GM19324 (cell line): ENCODE results near the gene REEP5.
"Not testable (repeated sequence)": the region's sequence is repeated elsewhere in the genome, so short reads cannot be mapped to it uniquely, and the experiment has no call there.

Source experiments
- ATAC-seq: cut with Tn5 transposase; IDR thresholded peaks from one replicate; pipeline ENCODE4 v1.9.1; 2021; ENCODE audit warnings: mild to moderate bottlenecking, moderate library complexity; ENCODE audit not compliant: unreplicated experiment, low FRiP score

REEP5 gene

DNA sequence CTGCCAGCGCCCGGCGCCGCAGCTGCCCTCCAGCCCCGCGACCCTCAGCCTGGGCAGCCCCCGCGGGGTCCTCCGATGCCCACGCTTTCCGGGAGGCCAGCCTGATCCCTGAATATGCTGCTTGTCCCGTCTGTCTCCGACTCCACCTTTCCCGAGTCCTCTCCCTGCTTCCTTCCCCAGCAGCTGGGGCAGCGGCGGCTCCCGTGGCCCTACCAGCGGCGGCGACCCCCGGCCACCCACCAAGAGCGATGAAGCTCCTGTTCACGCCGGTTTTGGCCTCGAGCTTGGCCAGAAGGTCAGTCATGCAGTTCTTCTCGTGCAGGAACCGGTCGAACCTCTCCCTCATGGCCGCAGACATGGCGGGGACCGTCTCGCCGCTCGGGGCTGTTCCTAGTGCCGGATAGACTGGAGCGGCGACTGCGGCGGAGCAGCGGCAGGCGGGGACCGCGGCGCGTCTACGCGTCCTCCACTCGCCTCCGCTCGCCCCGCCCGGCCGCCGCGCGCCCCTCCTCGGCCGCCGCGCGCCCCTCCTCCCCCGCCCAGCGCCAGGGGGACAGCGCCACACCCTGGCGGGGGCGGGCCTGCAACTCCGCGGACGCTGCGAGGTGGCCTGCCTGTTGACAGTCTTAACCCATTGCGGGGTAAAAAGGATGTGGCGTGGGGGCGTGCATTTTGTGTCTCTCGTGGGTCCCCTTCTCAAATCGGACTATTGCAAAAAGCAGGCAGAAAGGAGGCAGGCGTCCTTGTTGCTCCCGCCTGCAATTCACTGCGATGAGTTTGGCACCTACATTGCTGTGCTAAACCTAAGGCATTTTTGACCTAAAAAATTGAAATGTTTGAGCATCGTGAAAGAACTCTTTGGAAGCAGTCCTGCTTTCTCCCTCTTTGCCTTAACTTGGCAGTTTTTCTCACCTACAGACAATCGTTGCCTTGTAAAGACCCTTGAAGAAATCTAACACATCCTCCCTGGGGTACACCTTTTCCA lies at the start of gene REEP5:
Gene REEP5 (minus strand): TSS at position 395 of the 985 bp plus-strand sequence. CDS start 37 bp downstream, at position 358.
- ATAC-seq = peak; percentile 79

DNA sequence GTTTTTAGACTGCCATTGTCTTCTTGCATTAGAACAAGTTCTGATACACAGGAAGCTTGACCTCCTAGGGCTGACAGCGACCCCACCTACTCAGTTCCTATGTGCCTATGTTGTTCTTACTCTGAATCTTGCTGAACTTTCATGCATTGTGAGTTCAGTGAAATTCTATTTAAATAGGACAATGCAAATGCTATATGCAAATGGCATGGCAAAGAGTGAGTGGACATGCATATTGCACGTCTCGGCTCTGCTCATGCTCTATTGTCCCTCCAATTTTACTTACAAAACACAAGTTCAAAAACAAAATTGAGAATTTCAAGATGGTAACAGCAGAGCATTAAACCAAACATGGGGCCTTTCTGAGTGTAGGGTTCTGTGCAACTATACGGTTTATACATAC lies 49.2 kb upstream of the REEP5 start:
- no peak for ATAC-seq

DNA sequence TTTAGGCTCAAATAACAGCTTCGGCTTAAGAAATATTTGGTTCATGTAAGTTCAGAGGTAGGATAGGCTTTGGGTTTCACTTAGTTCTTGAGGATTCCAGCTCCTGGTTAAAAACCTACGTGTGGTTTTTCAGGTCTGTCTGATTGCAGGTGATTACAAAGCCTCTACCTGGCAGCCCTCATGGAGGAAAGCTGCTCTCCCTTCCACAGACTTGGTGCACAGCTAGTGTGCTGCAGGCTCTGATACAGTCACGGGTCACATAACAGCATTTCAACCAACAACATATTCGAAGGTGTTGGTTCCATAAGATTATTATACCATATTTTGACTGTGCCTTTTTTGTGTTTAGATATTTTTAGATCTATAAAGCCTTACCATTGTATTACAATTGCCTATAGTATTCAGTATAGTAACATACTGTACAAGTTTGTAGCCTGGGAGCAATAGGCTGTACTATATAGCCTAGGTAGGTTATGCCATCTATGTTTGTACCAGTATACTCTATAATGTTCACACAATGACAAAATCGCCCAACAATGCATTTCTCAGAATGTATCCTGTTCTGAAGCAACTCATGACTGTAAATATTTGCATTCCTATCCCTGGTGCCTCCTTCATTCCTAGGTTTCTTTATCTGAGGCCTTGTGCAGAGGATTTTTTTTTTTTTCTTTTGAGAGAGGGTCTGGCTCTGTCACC lies 46.5 kb upstream of the REEP5 start:
- ATAC-seq = no peak

DNA sequence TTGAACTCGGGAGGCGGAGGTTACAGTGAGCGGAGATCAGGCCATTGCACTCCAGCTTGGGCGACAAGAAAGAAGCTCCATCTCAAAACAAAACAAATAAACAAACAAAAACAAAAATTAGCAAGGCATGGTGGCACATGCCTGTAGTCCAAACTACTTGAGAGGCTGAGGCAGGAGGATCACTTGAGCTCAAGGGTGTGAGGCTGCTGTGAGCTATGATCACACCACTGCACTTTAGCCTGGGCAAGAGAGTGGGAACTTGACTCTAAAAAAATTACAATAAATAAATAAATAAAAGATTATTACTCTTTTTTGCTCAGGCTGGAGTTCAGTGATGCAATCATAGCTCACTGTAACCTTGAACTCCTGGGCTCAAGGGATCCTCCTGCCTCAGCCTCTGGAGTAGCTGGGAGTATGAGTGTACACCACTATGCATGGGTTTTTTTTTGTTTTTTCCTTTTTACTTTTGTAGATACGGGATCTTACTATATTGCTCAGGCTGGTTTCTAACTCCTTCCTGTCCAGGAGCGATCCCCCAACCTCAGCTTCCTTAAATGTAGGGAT lies 45.6 kb upstream of the REEP5 start:
- no peak for ATAC-seq

DNA sequence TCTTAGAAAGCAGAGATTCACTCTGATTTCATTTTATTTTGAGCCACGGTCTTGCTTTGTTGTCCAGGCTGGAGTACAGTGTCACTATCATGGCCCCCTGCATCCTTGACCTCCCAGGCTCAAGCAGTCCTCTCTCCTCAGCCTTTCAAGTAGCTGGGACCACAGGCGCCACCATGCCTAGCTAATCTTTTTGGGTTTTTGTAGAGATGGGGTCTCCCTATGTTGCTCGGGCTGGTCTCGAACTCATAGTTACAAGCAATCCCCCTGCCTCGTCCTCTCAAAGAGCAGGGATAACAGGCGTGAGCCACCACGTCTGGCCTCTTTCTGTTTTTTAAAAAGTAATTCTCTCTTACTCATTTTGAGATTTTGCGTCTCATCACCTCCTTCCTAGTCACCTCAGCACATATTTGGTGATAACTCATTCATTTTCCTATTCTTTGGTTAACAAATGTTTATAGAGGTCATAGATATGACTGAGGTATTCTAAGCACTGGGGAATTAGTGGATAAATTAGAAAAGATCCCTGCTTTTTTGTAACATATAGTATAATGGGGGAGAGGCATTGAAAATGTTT lies 43.8 kb upstream of the REEP5 start:
- no peak for ATAC-seq

DNA sequence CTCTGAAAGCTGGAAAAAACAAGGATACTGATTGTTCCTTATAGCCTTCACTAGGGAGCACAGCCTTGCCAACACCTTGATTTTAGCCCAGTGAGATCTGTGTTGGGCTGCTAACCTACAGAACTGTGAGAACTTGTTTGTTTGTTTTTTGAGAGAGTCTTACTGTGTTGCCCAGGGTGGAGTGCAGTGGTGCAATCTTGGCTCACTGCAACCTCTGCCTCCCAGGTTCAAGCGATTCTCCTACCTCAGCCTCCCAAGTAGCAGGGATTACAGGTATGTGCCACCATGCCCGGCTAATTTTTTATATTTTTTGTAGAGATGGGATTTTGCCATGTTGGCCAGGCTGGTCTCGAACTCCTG lies 41.3 kb upstream of the REEP5 start:
- ATAC-seq = not testable (repeated sequence)

DNA sequence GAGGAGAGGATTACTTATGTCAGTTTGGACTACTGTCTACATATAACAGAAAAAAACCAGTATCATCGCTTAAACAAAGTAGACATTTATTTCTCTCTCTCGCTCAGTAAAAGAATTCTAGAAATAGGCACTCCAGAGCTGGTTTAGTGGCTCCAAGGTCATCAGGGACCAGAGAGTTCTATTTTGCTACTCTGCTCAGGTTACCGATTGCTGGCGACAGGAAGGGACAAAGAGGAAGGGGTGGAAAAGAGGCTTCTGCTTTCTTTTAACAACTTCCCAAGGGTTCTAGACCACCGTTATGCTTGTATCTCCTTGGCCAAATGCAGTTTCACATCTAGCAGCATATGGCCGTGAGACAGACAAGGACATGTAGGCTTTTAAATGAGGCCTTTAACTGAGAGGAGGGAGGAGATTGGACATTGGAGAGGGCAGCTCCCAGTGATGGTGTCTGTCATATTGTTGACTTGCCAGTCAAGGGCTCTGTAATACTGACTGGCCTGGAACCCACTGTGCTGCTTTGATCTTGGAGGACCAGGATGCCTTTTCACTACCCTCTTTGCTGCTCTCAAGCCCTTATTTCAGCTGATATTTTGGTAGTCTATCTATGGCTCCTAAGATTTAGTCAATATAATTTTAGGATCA lies 39.0 kb upstream of the REEP5 start:
- no peak for ATAC-seq

DNA sequence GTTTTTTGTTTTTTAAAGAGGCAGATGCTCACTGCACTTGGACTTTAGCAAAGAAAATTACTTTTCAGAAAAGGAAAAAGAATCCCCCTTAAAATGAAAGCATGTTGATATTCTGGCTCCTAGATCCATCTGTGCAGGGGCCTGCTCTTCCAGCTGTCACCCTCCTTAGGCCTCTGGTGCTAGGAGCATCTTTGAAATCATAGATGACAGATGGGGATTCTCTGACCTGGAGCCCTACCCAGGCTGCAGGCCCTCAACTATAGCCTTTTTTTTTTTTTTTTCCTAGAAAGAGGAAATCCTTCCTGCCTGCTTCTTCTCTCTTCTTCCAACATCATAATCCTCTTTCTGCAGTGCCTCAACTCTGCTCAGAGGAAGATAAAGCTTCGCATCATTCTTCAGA lies 38.3 kb upstream of the REEP5 start:
- no peak for ATAC-seq

DNA sequence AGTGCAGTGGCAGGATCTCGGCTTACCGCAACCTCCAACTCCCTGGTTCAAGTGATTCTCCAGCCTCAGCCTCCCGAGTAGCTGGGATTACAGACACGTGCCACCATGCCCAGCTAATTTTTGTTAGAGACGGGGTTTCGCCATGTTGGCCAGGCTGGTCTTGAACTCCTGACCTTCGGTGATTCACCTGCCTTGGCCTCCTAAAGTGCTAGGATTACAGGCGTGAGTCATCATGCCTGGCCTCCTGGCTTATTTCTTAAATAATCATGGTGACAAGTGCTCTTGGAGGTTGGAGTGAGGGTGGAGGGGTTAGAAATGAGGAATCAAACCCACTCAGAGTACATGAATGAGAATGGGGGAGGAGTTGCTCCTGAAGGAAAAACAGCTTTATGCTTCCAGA lies 37.8 kb upstream of the REEP5 start:
- ATAC-seq = not testable (repeated sequence)

DNA sequence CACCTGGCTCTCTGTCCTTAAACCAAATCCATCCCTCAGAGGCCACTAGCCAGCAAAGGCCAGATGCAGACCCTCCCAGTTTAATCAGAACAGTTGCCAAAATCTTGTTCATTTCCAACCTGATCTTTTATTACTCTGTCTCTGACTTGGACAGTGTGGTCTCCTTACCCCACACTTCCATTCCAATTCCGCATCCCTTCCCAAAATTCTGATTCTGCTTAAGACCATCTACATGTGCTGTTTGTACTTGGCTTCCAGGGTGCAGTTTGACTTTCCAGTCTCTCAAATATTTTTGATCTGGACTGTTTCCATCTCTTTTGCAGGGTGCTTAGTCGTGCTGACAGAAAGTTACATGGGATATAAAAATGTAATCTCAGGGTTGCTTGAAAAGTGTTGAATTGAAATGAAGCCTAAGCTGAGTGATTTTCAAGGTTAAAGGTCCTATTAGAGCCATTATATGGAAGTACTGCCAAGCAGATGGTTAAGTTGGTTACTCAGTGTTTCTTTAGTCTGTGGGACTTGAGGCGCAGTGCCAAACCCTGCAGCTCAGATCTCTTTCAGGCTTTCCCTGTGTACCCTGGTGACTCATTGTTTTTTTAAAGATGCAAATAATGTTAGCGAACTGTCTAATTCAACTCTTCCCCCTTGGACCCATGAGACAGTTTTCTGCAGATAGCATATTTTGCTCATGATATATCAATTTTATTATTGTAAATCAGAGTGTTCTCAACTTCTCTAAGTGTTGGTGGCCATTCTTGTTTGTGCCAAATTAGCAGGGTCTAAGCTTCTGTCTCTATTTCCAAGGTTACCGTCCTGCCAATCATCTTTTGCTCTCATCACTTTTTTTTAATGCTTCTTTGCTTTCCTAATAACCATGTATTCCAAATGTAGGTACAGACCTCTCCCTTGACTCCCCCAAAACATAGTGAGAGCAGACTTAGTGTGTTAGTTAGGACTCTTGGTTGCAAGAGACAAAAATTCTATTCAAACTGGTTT lies 36.4 kb upstream of the REEP5 start:
- ATAC-seq = peak; percentile 86

DNA sequence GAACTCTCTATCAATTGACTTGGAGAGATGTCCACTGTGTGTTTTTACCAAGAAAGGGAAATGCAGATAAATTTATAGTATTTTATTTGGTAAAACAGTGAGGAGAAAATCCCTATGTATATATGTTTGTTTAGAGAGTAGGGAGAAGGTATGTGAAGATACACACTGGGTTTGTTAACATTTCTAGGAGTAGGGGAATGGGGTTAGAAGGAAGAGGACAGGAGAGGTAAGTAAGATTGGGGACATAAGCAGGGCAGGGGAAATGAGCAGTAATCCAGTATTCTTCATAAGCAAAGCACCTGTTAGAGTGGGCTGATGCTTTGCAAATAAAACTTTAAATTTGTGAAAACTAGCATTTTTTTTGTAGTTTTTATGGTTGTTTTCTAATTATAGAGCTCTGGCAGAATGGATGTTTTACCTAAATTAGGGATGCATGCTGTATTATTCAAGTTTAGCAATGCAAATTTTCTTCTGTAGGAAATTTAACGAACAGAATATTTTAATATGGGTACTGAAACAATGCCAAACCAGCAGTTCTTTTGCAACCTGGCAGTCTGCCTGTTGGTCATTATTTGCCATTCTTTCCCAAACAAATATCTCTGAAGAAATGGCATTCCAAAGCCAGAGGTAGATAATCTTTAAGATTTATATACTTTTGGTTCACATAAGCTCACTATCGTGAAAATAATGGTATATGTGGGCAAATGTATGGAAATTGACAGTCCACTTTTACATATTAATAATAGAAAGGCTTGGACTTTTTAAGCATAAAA lies 35.2 kb upstream of the REEP5 start:
- no peak for ATAC-seq

DNA sequence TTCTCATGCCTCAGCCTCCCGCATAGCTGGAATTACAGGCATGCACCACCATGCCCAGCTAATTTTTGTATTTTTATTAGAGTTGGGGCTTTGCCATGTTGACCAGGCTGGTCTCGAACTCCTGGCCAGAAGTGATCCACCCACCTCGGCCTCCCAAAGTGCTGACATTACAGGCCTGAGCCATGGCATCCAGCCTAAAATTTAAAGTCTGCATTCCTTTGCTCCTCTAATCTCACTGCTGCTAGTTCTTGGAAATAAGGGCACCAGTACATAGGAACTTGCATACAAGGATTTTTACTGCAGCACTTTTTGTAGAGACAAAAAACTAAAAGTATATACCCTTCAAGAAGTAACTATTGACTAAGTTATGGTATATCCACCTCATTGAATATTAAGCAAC lies 34.6 kb upstream of the REEP5 start:
- no peak for ATAC-seq

DNA sequence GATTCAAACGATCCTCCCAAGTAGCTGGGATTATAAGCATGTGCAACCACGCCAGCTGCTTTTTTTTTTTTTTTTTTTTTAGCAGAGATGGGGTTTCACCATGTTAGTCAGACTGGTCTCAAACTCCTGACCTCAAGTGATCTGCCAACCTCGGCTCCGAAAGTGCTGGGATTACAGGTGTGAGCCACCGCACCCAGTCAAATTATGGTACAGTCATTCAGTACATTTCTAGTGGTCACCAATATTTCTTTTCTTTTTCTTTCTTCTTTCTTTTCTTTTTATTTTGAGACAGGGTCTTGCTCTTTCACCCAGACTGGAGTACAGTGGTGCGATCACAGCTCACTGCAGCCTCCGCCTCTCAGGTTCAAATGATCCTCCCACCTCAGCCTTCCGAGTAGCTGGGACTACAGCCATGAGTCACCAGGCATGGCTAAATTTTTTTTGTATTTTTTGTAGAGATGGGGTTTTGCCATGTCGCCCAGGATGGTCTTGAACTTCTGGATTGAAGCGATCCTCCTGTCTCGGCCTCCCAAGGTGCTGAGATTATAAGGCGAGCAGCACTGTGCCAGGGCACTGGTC lies 29.2 kb upstream of the REEP5 start:
- no peak for ATAC-seq

DNA sequence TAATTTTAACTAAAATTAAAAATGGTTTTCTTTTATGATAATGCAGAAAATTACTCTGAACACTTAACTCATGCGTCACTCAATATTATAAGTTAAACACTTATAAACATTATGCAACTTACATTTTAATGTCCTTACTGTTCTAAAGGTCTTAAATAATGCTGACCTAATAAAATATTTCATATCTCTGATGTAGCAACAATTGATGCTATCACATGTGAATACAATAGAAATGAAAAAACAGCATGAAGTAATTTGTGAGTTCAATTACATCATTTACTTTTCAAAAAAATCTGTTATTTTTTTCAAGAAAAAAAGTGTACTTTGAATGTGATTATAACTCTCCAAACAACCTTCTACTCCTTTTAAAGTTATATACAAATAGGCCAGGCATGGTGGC lies 26.4 kb upstream of the REEP5 start:
- no peak for ATAC-seq

DNA sequence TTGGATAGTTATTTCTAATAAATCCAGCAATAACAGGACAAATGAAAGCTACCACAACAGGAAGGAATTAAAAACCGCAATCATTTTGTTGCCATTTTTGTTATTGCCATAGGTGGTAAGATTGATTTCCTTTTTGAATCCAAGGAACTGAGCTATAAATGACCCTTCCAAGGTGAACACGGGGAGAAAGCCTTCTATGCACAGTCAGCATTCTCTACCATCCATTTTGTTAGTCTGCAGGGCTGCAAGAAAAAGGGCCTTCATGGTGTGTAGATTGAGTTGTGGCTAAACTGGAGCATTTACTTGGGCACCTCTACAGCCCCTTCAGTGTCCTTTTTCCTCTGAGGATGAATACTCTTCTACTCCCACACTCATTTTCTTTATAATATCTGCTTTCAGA lies 18.6 kb upstream of the REEP5 start:
- no peak for ATAC-seq

DNA sequence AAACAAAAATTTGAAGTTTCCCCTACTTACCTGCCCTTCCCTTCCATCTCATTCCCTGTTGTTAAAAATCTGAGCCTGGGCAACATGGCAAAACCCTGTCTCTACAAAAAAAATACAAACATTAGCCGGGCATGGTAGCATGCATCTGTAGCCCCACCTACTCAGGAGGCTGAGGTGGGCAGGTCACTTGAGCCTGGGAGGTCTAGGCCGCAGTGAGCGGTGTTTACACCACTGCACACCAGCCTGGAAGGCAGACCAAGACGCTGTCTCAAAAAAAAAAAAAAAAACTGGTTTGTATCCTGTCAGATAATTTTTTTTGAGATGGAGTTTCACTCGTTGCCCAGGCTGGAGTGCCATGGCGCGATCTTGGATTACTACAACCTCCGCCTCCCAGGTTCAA lies 16.3 kb upstream of the REEP5 start:
- ATAC-seq = no peak

DNA sequence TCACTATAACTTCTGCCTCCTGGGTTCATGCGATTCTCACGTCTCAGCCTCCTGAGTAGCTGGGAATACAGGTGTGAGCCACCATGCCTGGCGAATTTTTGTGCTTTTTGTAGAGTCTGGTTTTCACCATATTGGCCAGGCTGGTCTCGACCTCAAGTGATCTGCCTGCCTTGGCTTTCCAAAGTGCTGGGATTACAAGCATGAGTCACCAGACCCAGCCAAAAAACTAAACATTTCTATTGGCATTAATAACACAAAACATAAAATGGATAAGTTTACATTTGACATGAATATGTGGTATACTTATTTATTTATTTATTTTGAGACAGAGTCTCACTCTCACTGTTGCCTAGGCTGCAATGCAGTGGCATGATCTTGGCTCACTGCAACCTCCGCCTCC lies 13.6 kb upstream of the REEP5 start:
- ATAC-seq = no peak

DNA sequence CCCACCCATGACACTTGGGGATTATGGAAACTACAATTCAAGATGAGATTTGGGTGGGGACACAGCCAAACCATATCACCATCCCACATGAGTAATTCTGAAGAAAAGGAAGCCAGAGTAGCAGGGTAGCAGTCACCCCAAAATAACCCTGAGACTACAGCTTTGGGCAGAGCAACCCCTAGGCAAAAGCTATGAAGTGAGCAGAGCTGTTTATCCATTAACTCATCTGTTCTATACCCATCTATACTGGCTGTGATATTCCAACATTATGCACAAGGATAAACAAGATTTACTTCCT lies 12.3 kb upstream of the REEP5 start:
- no peak for ATAC-seq
